Measurements from ENCODE around the gene RASSF7.
"Not testable (repeated sequence)": the region's sequence is repeated elsewhere in the genome, so short reads cannot be mapped to it uniquely, and the experiment has no call there.

The RASSF7 gene

GRCh38 chr11:567629-568292 lies 7.0 kb downstream of the RASSF7 start:
- DNase-seq, result no peak

GRCh38 chr11:568306-569157 lies 7.8 kb downstream of the RASSF7 start:
- peak; percentile 84 for DNase-seq

GRCh38 chr11:569158-569885 lies 8.6 kb downstream of the RASSF7 start:
- no peak for DNase-seq

- no peak for DNase-seq
These were observed 11.0 kb downstream of the RASSF7 start for GRCh38 chr11:571802-572185.

GRCh38 chr11:573146-573759 lies 12.5 kb downstream of the RASSF7 start:
- DNase-seq, result no peak

GRCh38 chr11:574031-574570 lies 13.3 kb downstream of the RASSF7 start:
- not testable (repeated sequence) for DNase-seq

- no peak for DNase-seq
These were observed 14.0 kb downstream of the RASSF7 start for GRCh38 chr11:574632-575312.

GRCh38 chr11:575313-575995 lies 14.7 kb downstream of the RASSF7 start:
- peak; percentile 68 for DNase-seq

- DNase-seq, result peak; percentile 90
These were observed 15.4 kb downstream of the RASSF7 start, which contains the start of gene PHRF1 for GRCh38 chr11:575996-576768. PHRF1 (plus strand) TSS chr11:576470; CDS start chr11:581513, 5,043 bp downstream.

- DNase-seq, result no peak
These were observed 16.2 kb downstream of the RASSF7 start for GRCh38 chr11:576811-577610.

GRCh38 chr11:577611-577894 lies 16.8 kb downstream of the RASSF7 start:
- no peak for DNase-seq

- DNase-seq, result no peak
These were observed 17.7 kb downstream of the RASSF7 start for GRCh38 chr11:578276-579035.

- DNase-seq, result no peak
These were observed 19.2 kb downstream of the RASSF7 start for GRCh38 chr11:579830-580601.

GRCh38 chr11:581342-581741 lies 20.6 kb downstream of the RASSF7 start:
- DNase-seq, result no peak

- DNase-seq, result no peak
These were observed 21.0 kb downstream of the RASSF7 start for GRCh38 chr11:581752-582151.

GRCh38 chr11:584287-584686 lies 23.5 kb downstream of the RASSF7 start:
- DNase-seq, result no peak

GRCh38 chr11:586376-587316 lies 25.9 kb downstream of the RASSF7 start:
- no peak for DNase-seq
